Spinal cord (tissue), 10 donors: ENCODE data around the gene ADCYAP1R1. TPM values are rescaled to one million over a fixed set of nuclear protein-coding genes. Genes with fewer than 3 reads are reported as not detected.

ENCODE experiments used
- DNase-seq, 6 donors: peaks; one replicate each; pipeline versions ENCODE4 v3.0.0 to v3.0.0-alpha.2; 2013 to 2015; ENCODE audit warnings: low spot score in 6 of 6, low read depth in 4 of 6
- H3K27ac ChIP-seq: one replicate; pipeline ENCODE4 v1.5.1; 2013; ENCODE audit warnings: low read depth, low read length, control low read depth
- H3K27me3 ChIP-seq: one replicate; pipeline ENCODE4 v1.6.1; 2013; ENCODE audit warnings: low read length; ENCODE audit not compliant: control insufficient read depth, insufficient read depth
- H3K36me3 ChIP-seq: one replicate; pipeline ENCODE4 v1.6.1; 2013; ENCODE audit warnings: low read length; ENCODE audit not compliant: control insufficient read depth, insufficient read depth
- H3K4me1 ChIP-seq: one replicate; pipeline ENCODE4 v1.6.1; 2013; ENCODE audit warnings: low read length; ENCODE audit not compliant: control insufficient read depth, insufficient read depth
- H3K4me3 ChIP-seq: one replicate; pipeline ENCODE4 v1.5.1; 2013; ENCODE audit warnings: low read depth, low read length, control low read depth
- H3K9me3 ChIP-seq: one replicate; pipeline ENCODE4 v1.6.1; 2013; ENCODE audit warnings: low read length; ENCODE audit not compliant: control insufficient read depth, insufficient read depth
- WGBS: methylation state at CpG from one replicate; pipeline ENCODE4 v1.1.5; 2013; ENCODE audit warnings: missing lambda C conversion rate; ENCODE audit not compliant: insufficient coverage; 5-methylcytosine and 5-hydroxymethylcytosine counted together
- polyA plus RNA-seq, 2 donors: library from polyadenylated mRNA; unstranded; fragments of 120-200 nt; gene quantifications; one replicate each; pipeline ENCODE4 v1.2.1, GENCODE V29; 2013; ENCODE audit not compliant: insufficient read length in 2 of 2
- total RNA-seq, 2 donors: library from RNA; depleted of rRNA in 1 of 2; stranded (reverse); fragments of 120-200 nt in 1 of 2; fragments of >200 nt in 1 of 2; gene quantifications; one replicate each; pipeline versions ENCODE4 v1.2.3 to v1.2.4, GENCODE V29; 2013 to 2014
- donor health status: healthy.

ADCYAP1R1 gene
- total and polyA plus RNA-seq, 4 donors = 68.2 to 253 (median 138) TPM

GRCh38 chr7:31019509-31019908 lies 32.6 kb upstream of the ADCYAP1R1 start:
- Histone ChIP-seq H3K36me3 (no peaks in the 10 kb centered on the region), H3K4me3 (no peak overlapping the region), H3K4me1 (peaks cover 29% of the 10 kb centered on the region), H3K27me3 (no peaks in the 10 kb centered on the region), H3K27ac (no peak overlapping the region), H3K9me3 (no peaks in the 10 kb centered on the region)
- WGBS = no CpG with 5 or more reads among the region's 1 CpG
- no peak for DNase-seq

- H3K36me3 ChIP-seq = no peaks in the 10 kb centered on the region
- WGBS = 81% methylated on average over 2 of the region's 3 CpGs
- H3K27ac ChIP-seq = no peak overlapping the region
- H3K27me3 ChIP-seq = no peaks in the 10 kb centered on the region
- H3K9me3 ChIP-seq = no peaks in the 10 kb centered on the region
- H3K4me1 ChIP-seq = peaks cover 27% of the 10 kb centered on the region
- H3K4me3 ChIP-seq = no peak overlapping the region
- no peak for DNase-seq
These were observed 31.9 kb upstream of the ADCYAP1R1 start for GRCh38 chr7:31020161-31020560.

GRCh38 chr7:31020652-31021051 lies 31.5 kb upstream of the ADCYAP1R1 start:
- H3K36me3 ChIP-seq = no peaks in the 10 kb centered on the region
- H3K27me3 ChIP-seq = no peaks in the 10 kb centered on the region
- no peaks in the 10 kb centered on the region for H3K9me3 ChIP-seq
- H3K4me3 ChIP-seq = no peak overlapping the region
- DNase-seq = no peak
- H3K4me1 ChIP-seq = peaks cover 22% of the 10 kb centered on the region
- WGBS = 68% methylated on average over 3 of the region's 3 CpGs
- H3K27ac ChIP-seq = no peak overlapping the region

DNA sequence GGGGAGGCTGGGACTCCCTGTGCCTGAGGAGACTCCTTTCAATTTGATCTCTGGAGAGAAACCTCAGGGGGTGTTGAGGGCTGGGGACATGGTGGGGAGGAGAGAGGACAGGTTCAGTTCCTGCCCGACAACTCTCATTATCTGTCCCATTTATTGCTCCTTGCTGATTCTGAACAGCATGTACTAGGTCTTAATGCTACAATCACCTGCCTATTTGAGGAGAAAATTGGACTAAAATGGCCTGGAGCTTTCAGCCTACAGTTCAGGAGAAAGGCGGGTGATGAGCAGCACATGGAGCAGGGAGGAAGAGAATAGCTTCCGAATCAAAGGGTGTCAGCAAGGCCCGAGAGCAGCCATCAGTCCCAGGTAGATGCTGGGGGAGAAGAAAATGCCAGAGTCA lies 30.0 kb upstream of the ADCYAP1R1 start:
- H3K27ac ChIP-seq = no peak overlapping the region
- peaks cover 18% of the 10 kb centered on the region for H3K4me1 ChIP-seq
- H3K4me3 ChIP-seq = no peak overlapping the region
- DNase-seq = no peak
- H3K27me3 ChIP-seq = no peaks in the 10 kb centered on the region
- no peaks in the 10 kb centered on the region for H3K9me3 ChIP-seq
- 50% methylated on average over 1 of the region's 4 CpGs for WGBS
- no peaks in the 10 kb centered on the region for H3K36me3 ChIP-seq

GRCh38 chr7:31022726-31023125 lies 29.4 kb upstream of the ADCYAP1R1 start:
- Histone ChIP-seq H3K36me3 (no peaks in the 10 kb centered on the region), H3K27me3 (no peaks in the 10 kb centered on the region), H3K4me1 (peaks cover 18% of the 10 kb centered on the region), H3K27ac (no peak overlapping the region), H3K4me3 (no peak overlapping the region), H3K9me3 (no peaks in the 10 kb centered on the region)
- 90% methylated on average over 2 of the region's 3 CpGs for WGBS
- DNase-seq = no peak

DNA sequence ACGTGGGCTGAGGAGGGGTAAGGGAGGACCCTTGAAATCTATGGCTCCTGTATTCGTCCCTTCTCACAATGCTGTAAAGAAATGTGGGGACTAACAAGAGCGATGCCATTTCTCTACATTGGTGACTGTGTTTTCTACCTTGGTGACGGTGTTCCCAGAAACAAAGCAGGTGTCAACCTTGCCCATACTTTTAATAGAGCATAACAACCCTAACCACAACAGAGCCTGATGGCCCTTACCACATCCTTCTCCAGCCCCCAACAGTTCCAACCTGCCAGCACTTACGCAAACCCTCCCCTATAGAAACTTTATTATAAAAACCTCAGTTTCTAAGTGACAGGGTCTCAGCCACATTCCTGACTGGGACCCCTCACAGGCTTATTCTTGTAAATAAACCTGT lies 28.2 kb upstream of the ADCYAP1R1 start:
- WGBS = 85% methylated on average over 5 of the region's 5 CpGs
- no peak for DNase-seq

DNA sequence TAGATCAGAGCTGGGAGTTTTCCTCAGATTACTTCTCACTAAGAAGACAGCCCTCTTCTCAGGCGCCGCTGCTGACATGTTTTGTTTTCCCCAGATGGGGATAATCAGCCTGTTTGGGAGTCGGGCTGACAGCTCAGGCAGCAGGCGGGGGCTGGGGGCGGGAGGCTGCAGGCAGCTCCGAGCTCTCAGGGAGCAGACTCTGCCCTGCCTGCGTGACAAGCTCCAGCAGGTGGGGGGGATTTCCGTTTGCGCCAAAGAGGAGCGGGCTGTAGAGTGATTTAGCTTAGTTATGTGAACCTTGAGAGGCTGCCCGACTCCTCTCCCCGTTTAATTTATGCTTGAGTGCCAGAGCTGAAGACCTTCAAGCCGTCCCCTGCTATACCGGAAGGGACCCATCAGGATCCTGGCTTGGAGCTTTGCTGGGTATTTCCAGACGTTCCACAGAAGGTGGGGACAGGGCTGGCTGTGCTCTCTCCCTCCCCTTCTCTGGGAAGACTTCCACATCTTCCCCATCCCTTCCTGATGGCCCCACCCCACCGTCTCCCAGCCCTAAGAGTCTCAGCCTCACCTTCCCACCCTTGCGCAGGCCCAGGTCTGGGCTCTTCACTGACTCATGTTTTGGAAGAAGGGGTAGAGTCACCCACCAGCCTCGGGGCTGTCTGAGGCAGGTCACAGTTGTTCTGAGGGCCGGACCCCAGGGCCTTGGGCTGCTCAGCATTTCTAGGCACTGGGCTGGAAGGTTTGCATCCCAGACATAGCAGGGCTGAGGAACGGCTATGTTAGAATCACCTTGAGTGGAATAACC lies 24.7 kb upstream of the ADCYAP1R1 start:
- peak overlapping the region; percentile 29 for H3K27ac ChIP-seq
- peaks cover 2% of the 10 kb centered on the region for H3K36me3 ChIP-seq
- peak in 2 of 6 donors; percentile 81 to 92 for DNase-seq
- no peaks in the 10 kb centered on the region for H3K9me3 ChIP-seq
- WGBS = 22% methylated on average over 16 of the region's 20 CpGs
- H3K4me1 ChIP-seq = peaks cover 44% of the 10 kb centered on the region
- no peak overlapping the region for H3K4me3 ChIP-seq
- H3K27me3 ChIP-seq = no peaks in the 10 kb centered on the region

More for the DNA sequence above, 28.2 kb upstream of the ADCYAP1R1 start:
- Histone ChIP-seq H3K27ac (no peak overlapping the region), H3K4me1 (peaks cover 28% of the 10 kb centered on the region), H3K4me3 (no peak overlapping the region), H3K9me3 (no peaks in the 10 kb centered on the region), H3K36me3 (peaks cover 2% of the 10 kb centered on the region), H3K27me3 (no peaks in the 10 kb centered on the region)

DNA sequence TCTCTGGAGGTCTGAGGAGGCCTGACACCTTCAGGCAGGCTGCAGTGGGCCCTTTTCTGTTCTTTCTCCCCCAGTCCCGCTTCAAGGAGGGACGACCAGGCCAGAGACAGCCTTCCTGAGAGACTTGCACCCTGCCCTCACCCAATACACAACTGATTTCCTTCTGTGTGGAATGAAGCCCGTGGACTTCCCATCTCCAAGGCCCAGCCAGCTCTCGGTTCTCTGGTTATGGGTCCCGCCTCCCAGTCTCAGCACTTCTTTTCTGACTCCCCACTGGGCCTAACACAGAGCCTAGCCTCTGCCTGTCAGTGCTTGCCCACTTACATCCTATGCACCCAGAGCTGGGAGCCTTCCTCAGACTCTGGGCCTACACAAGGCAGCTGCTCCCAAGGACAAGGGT lies 24.1 kb upstream of the ADCYAP1R1 start:
- peak overlapping the region; percentile 29 for H3K27ac ChIP-seq

DNA sequence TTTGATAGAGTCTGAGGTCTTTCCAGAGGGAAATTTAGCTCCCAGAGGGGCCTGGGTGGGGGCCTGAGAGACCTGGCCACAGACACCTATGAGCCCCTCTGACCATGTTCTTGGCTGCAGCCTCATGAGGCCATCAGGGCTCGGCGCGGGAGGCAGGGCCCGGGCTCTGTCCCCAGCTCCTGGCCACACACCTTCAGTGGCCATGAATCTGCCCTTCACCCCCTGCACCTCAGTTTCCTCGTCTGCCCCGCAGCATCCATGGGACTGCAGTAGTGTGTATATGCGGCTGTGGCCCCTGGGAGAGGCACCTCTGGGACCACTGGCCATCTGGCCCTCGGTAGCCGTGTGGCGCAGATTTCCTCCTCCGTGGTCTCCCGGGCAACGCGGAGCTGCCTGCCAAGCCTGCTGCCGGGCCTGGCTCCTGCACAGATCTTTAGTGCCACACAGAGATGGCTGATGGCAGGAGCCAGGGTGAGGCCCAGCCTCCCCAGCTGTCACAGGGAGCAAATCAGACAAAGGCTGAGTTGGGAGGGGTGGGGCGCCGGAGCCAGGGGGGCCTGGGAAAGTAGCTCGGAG lies 23.6 kb upstream of the ADCYAP1R1 start:
- Histone ChIP-seq H3K36me3 (peaks cover 2% of the 10 kb centered on the region), H3K9me3 (no peaks in the 10 kb centered on the region), H3K4me1 (peaks cover 44% of the 10 kb centered on the region), H3K4me3 (no peak overlapping the region), H3K27ac (peak overlapping the region; percentile 29), H3K27me3 (no peaks in the 10 kb centered on the region)
- WGBS = 36% methylated on average over 12 of the region's 18 CpGs
- DNase-seq = peak in 4 of 6 donors; percentile 66 to 96 (median 83)

More for the DNA sequence above, 24.1 kb upstream of the ADCYAP1R1 start:
- 76% methylated on average over 5 of the region's 5 CpGs for WGBS
- DNase-seq = no peak
- Histone ChIP-seq H3K4me3 (no peak overlapping the region), H3K9me3 (no peaks in the 10 kb centered on the region), H3K36me3 (peaks cover 2% of the 10 kb centered on the region), H3K4me1 (peaks cover 44% of the 10 kb centered on the region), H3K27me3 (no peaks in the 10 kb centered on the region)
